Hepatocyte (in vitro differentiated cells): ENCODE measurements around the gene MAD1L1. TPM values are rescaled to one million over a fixed set of nuclear protein-coding genes. Genes with fewer than 3 reads are reported as not detected.

Experiments
- DNase-seq: peaks from one replicate; pipeline ENCODE4 v3.0.0-alpha.2; 2016; ENCODE audit warnings: low spot score
- H2AFZ ChIP-seq: fragments of 200-600 bp; sonication (generic); 2 replicates; pipeline ENCODE4 v1.6.0; 2016; ENCODE audit warnings: antibody characterized with exemption, mild to moderate bottlenecking
- H3K27ac ChIP-seq: fragments of 200-600 bp; sonication (generic); 2 replicates; pipeline ENCODE4 v1.5.1; 2016; ENCODE audit warnings: mild to moderate bottlenecking
- H3K27me3 ChIP-seq: fragments of 200-600 bp; sonication (generic); 2 replicates; pipeline ENCODE4 v1.6.1; 2016
- H3K36me3 ChIP-seq: fragments of 200-600 bp; sonication (generic); replicated peaks from 2 replicates; pipeline ENCODE4 v1.5.1; 2016; ENCODE audit warnings: low read depth; ENCODE audit not compliant: insufficient read depth
- H3K4me1 ChIP-seq: fragments of 200-600 bp; sonication (generic); 2 replicates; pipeline ENCODE4 v1.5.1; 2016; ENCODE audit warnings: mild to moderate bottlenecking, moderate library complexity; ENCODE audit not compliant: insufficient read depth
- H3K4me2 ChIP-seq: fragments of 200-600 bp; sonication (generic); 2 replicates; pipeline ENCODE4 v1.6.0; 2016
- H3K4me3 ChIP-seq: fragments of 200-600 bp; sonication (generic); 2 replicates; pipeline ENCODE4 v1.5.1; 2016; ENCODE audit warnings: mild to moderate bottlenecking
- H3K79me2 ChIP-seq: fragments of 200-600 bp; sonication (generic); 2 replicates; pipeline ENCODE4 v1.6.0; 2017; ENCODE audit warnings: mild to moderate bottlenecking
- H3K9me2 ChIP-seq: fragments of 200-600 bp; sonication (generic); replicated peaks from 2 replicates; pipeline ENCODE4 v1.6.0; 2017; ENCODE audit warnings: mild to moderate bottlenecking; ENCODE audit not compliant: insufficient read depth
- H3K9me3 ChIP-seq: fragments of 200-600 bp; sonication (generic); 2 replicates; pipeline ENCODE4 v1.5.1; 2016; ENCODE audit warnings: low read depth, mild to moderate bottlenecking
- H4K20me1 ChIP-seq: fragments of 200-600 bp; sonication (generic); 2 replicates; pipeline ENCODE4 v1.6.0; 2016; ENCODE audit warnings: mild to moderate bottlenecking; ENCODE audit not compliant: insufficient read depth, poor library complexity, severe bottlenecking
- EZH2 ChIP-seq: fragments of 200-600 bp; sonication (generic); IDR thresholded peaks from 2 replicates; pipeline ENCODE4 v1.6.1; 2016; ENCODE audit warnings: antibody characterized with exemption, mild to moderate bottlenecking, borderline replicate concordance
- EZH2phosphoT487 ChIP-seq: fragments of 200-600 bp; sonication (generic); IDR thresholded peaks from one replicate; pipeline ENCODE4 v1.6.1; 2018; ENCODE audit warnings: antibody characterized with exemption, mild to moderate bottlenecking, low read depth, moderate library complexity; ENCODE audit not compliant: unreplicated experiment, severe bottlenecking
- WGBS: methylation state at CpG from one replicate; pipeline ENCODE4 v1.1.6; 2016; ENCODE audit warnings: low lambda C conversion rate; ENCODE audit errors: missing lambda C conversion rate; 5-methylcytosine and 5-hydroxymethylcytosine counted together
- polyA plus RNA-seq: library from polyadenylated mRNA; unstranded; fragments of >200 nt; fragmentation: Nextera tagmentation; extraction: Ambion mirVana; gene quantifications from 2 replicates; pipeline ENCODE4 v1.2.1, GENCODE V29; 2016
- total RNA-seq: library from RNA; depleted of rRNA; stranded (reverse); fragments of >200 nt; gene quantifications from 2 replicates; pipeline ENCODE4 v1.2.3, GENCODE V29; 2014
- TF ChIP-seq, protein P1 (sequence below): fragments of 200-600 bp; sonication (generic); IDR thresholded peaks from 2 replicates; pipeline ENCODE4 v1.5.1; 2016; ENCODE audit warnings: antibody characterized with exemption, mild to moderate bottlenecking; ENCODE audit not compliant: poor library complexity

MAD1L1 gene
- total and polyA plus RNA-seq, 2 experiments from 2014 or later, result 30.7 to 31.0 TPM

DNA sequence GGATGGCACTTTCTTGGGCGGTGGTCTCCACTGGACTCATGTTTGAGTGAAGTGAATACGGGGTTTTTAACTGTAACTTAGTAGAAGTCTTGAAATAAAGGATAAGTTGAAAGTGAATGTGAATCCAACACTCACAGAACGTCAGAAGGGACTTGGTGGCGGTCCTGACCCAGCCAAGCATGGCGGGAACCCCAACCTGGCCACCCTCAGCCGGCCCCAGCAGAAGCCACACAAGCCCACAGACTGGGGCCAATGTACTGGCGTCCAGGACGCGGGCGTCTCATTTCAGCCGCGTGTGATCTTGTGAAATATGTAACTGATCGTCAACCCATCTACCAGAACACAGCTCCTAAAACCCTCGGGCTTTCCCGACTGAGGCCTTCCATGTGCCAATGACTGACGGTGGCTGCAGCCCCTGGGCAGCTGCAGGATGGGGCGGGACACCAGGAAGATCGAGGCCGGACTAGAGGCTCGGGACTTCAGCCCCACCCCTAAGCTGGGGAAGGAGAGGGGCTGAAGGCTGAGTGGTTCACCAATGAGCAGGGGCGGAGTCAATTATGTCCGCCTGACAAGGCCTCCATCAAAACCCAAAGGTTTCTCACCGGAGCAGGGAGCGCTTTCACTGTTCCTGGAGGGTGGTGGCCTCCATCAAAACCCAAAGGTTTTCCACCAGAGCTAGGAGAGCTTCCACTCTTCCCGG, 161.5 kb downstream of the MAD1L1 start:
- Histone ChIP-seq H3K4me2 (no peak overlapping the region), H3K9me3 (no peaks in the 10 kb centered on the region), H3K4me3 (no peak overlapping the region), H2AFZ (no peak overlapping the region), H3K27me3 (no peaks in the 10 kb centered on the region), H3K4me1 (no peaks in the 10 kb centered on the region), H3K79me2 (no peaks in the 10 kb centered on the region), H3K9me2 (no peaks in the 10 kb centered on the region), H4K20me1 (no peaks in the 10 kb centered on the region), H3K27ac (no peak overlapping the region), H3K36me3 (no peaks in the 10 kb centered on the region)
- no peak for TF ChIP-seq EZH2phosphoT487
- no peak for TF ChIP-seq EZH2
- TF ChIP-seq, protein P1, sequence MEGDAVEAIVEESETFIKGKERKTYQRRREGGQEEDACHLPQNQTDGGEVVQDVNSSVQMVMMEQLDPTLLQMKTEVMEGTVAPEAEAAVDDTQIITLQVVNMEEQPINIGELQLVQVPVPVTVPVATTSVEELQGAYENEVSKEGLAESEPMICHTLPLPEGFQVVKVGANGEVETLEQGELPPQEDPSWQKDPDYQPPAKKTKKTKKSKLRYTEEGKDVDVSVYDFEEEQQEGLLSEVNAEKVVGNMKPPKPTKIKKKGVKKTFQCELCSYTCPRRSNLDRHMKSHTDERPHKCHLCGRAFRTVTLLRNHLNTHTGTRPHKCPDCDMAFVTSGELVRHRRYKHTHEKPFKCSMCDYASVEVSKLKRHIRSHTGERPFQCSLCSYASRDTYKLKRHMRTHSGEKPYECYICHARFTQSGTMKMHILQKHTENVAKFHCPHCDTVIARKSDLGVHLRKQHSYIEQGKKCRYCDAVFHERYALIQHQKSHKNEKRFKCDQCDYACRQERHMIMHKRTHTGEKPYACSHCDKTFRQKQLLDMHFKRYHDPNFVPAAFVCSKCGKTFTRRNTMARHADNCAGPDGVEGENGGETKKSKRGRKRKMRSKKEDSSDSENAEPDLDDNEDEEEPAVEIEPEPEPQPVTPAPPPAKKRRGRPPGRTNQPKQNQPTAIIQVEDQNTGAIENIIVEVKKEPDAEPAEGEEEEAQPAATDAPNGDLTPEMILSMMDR, result no peak
- no peak for DNase-seq
- 95% methylated on average over 25 of the region's 25 CpGs for WGBS

DNA sequence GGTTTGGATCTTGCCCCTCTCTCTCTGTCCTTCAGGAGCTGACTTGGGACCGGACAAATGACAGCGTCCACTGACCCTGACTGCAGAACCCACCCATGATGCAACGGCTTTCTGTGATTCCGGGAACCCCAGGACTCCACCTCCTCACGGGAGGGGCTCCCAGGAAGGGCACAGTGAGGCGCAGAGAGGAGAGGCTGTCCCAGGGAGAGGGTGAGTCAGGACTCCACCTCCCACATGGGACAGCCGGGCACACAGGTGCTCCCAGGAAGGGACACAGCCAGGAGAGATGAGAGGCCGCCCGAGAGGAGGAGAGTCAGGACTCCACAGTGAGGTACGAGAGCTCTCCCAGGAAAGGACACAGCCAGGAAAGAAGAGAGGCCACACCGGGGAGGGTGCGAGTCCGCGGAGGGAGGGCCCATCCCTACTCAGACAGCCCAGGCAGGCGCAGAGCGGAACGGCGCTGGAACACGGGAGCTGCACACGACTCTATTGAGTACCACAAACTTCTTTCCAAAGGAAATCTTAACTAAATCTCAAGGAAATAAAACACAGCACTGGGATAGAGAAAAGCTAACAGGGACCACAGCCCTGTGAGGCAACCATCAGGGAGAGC, 162.5 kb downstream of the MAD1L1 start:
- Histone ChIP-seq H3K4me3 (no peak overlapping the region), H3K9me3 (no peaks in the 10 kb centered on the region), H3K9me2 (no peaks in the 10 kb centered on the region), H2AFZ (no peak overlapping the region), H3K4me2 (no peak overlapping the region), H3K27me3 (no peaks in the 10 kb centered on the region), H3K4me1 (no peaks in the 10 kb centered on the region), H3K27ac (no peak overlapping the region), H3K79me2 (no peaks in the 10 kb centered on the region), H3K36me3 (no peaks in the 10 kb centered on the region), H4K20me1 (no peaks in the 10 kb centered on the region)
- TF ChIP-seq EZH2phosphoT487, result no peak
- no peak for TF ChIP-seq EZH2
- 90% methylated on average over 20 of the region's 20 CpGs for WGBS
- DNase-seq, result no peak

DNA sequence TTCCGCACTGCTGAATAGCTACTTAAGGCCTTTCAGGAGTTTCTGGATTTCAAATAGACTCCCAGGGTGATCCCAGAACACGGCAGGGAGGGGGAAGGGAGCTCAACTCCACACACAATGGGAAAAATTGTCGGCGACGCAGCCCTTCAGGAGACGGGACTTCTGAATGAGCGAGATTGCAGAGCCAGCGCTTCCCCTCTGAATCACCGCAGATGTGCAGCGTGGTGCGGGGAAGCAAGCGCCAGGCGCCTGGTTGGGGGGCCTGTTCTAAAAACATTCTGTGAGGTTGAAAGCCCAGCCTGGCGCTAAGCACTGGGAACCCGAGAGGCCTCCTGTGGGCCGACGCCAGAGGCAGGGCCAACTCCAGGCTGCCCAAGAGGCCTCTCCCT, 163.3 kb downstream of the MAD1L1 start:
- Histone ChIP-seq H3K4me1 (no peaks in the 10 kb centered on the region), H3K4me3 (no peak overlapping the region)
- 83% methylated on average over 17 of the region's 17 CpGs for WGBS

More for the DNA sequence above, 163.3 kb downstream of the MAD1L1 start:
- TF ChIP-seq EZH2phosphoT487, result no peak
- TF ChIP-seq, protein P1, result no peak
- no peak for TF ChIP-seq EZH2
- peak; percentile 37 for DNase-seq
- no peaks in the 10 kb centered on the region for H4K20me1 ChIP-seq
- no peaks in the 10 kb centered on the region for H3K9me2 ChIP-seq
- no peak overlapping the region for H2AFZ ChIP-seq
- no peaks in the 10 kb centered on the region for H3K27me3 ChIP-seq
- no peaks in the 10 kb centered on the region for H3K9me3 ChIP-seq
- no peak overlapping the region for H3K27ac ChIP-seq
- no peak overlapping the region for H3K4me2 ChIP-seq
- H3K36me3 ChIP-seq, result no peaks in the 10 kb centered on the region
- H3K79me2 ChIP-seq, result no peaks in the 10 kb centered on the region
